ENCODE data around the gene DNAH8. TPM values are rescaled to one million over a fixed set of nuclear protein-coding genes. Genes with fewer than 3 reads are reported as not detected.

DNAH8 gene
- total RNA-seq, 1 experiment from 2014 or later = not detected

- Histone ChIP-seq H3K9ac (ENCODE audit: low read length) (no peak overlapping the region), H2AFZ (ENCODE audit: low read depth, low read length, poor library complexity, severe bottlenecking) (no peak overlapping the region), H3K27me3 (ENCODE audit: insufficient read depth, low read length) (peaks cover 20% of the 10 kb centered on the region; the same call in 1 of the 2 replicates), H4K20me1 (ENCODE audit: insufficient read depth) (no peaks in the 10 kb centered on the region), H3K79me2 (ENCODE audit: insufficient read depth, low read length) (no peaks in the 10 kb centered on the region), H3K9me2 (ENCODE audit: insufficient read depth) (no peaks in the 10 kb centered on the region), H3K36me3 (ENCODE audit: control insufficient read depth in 1 of 2, insufficient read depth in 2 of 2, low read length in 2 of 2) (no peaks in the 10 kb centered on the region), H3K4me1 (ENCODE audit: control insufficient read depth in 1 of 2, insufficient read depth in 2 of 2, low read length in 2 of 2) (no peaks in the 10 kb centered on the region), H3K27ac (ENCODE audit: low read depth, low read length) (no peak overlapping the region), H3K4me2 (ENCODE audit: low read length) (no peak overlapping the region), H3K9me3 (ENCODE audit: control insufficient read depth in 1 of 2, insufficient read depth in 1 of 2, low read depth in 1 of 2, low read length in 2 of 2) (no peaks in the 10 kb centered on the region), H3K4me3 (replicated peaks in 1 of 2; ENCODE audit: low read depth in 1 of 2, low read length in 2 of 2) (no peak overlapping the region)
- intact Hi-C loops (cut with micrococcal nuclease) = no loop called here
- RAD21 ChIA-PET (ENCODE audit: low non-redundant PET in 1 of 2, low total read pairs in 2 of 2, uncharacterized antibody in 2 of 2, unreplicated experiment in 2 of 2) = no interaction called here
- CTCF ChIA-PET = interaction anchor here (1.2 kb wide), 1 partner anchor 136 kb away, joined by 3 read pairs; no protein-coding TSS in a partner anchor
- DNase-seq (ENCODE audit: low read depth, low spot score) = no peak
- TF ChIP-seq FOSL1 (IDR thresholded peaks at IDR 0.05; ENCODE audit: low read depth) (no peak), MAX (IDR thresholded peaks at IDR 0.05) (no peak), REST (IDR thresholded peaks at IDR 0.05; ENCODE audit: low read depth) (no peak), EZH2phosphoT487 (IDR thresholded peaks at IDR 0.05; ENCODE audit: borderline replicate concordance) (no peak), YY1 (IDR thresholded peaks at IDR 0.05; ENCODE audit: extremely low read depth, insufficient replicate concordance, low read depth, low read length) (no peak), CTCF (IDR thresholded peaks at IDR 0.05 in 2 of 3, conservative IDR thresholded peaks at IDR 0.05 in 1 of 3; ENCODE audit: borderline replicate concordance in 1 of 3, insufficient read depth in 1 of 3, low read depth in 2 of 3, low read length in 2 of 3) (no peak), POLR2AphosphoS5 (IDR thresholded peaks at IDR 0.05; ENCODE audit: low read depth, low read length) (no peak), JUND (IDR thresholded peaks at IDR 0.05) (no peak), ZNF274 (IDR thresholded peaks at IDR 0.05; ENCODE audit: low read depth, low read length) (no peak), ZBTB33 (IDR thresholded peaks at IDR 0.05; ENCODE audit: extremely low read depth, insufficient replicate concordance, low read length) (no peak), TCF7L2 (IDR thresholded peaks at IDR 0.05; ENCODE audit: borderline replicate concordance, extremely low read depth, insufficient read depth, insufficient read length) (no peak)
- POLR2A ChIA-PET = no interaction called here
- no TSS peak for BruUV-seq (replicated peaks)
- ATAC-seq = no peak
These were observed 82.3 kb downstream of the DNAH8 start for GRCh38 chr6:38797391-38797790.
